K562 (cell line): Measurements from ENCODE around the gene GPR68. TPM values are rescaled to one million over a fixed set of nuclear protein-coding genes. Genes with fewer than 3 reads are reported as not detected.

Experiments used
- ARID4B ChIP-seq: sonication (generic); formaldehyde crosslinking; IDR thresholded peaks from 2 replicates; pipeline ENCODE4 v1.8.0; 2022; ENCODE audit warnings: mild to moderate bottlenecking, missing genetic modification reagents
- BRD9 ChIP-seq: fragments of 450-650 bp; IDR thresholded peaks from 2 replicates; pipeline ENCODE4 v1.6.1; 2018; ENCODE audit warnings: low read depth; ENCODE audit not compliant: partially characterized antibody
- DNMT1 ChIP-seq: fragments of 450-650 bp; IDR thresholded peaks from 2 replicates; pipeline ENCODE4 v1.6.1; 2016; ENCODE audit warnings: antibody characterized with exemption, mild to moderate bottlenecking
- GATA2 ChIP-seq: sonication (generic); formaldehyde crosslinking; IDR thresholded peaks from 2 replicates; pipeline ENCODE4 v1.4.0; 2020; ENCODE audit warnings: mild to moderate bottlenecking, missing genetic modification reagents
- HEY1 ChIP-seq: fragments of 250-450 bp; sonication (Bioruptor Pico); IDR thresholded peaks from 2 replicates; pipeline ENCODE4 v1.5.0; 2020; ENCODE audit warnings: mild to moderate bottlenecking, moderate library complexity, borderline replicate concordance
- HIVEP1 ChIP-seq: fragments of 250-450 bp; sonication (Bioruptor Pico); IDR thresholded peaks from 2 replicates; pipeline ENCODE4 v1.4.0; 2020; ENCODE audit warnings: mild to moderate bottlenecking
- KDM4B ChIP-seq, 2 experiments: fragments of 450-650 bp in 1 of 2; sonication (generic) in 1 of 2; IDR thresholded peaks; 2 replicates each; pipeline ENCODE4 v1.6.1; 2016 to 2017; ENCODE audit warnings: borderline replicate concordance in 2 of 2, antibody characterized with exemption in 1 of 2, low read depth in 1 of 2, mild to moderate bottlenecking in 1 of 2
- MCM5 ChIP-seq: fragments of 450-650 bp; IDR thresholded peaks from 2 replicates; pipeline ENCODE4 v1.6.1; 2016; ENCODE audit warnings: low read depth
- NEUROD1 ChIP-seq: fragments of 150-350 bp; IDR thresholded peaks from 2 replicates; pipeline ENCODE4 v1.6.1; 2014; ENCODE audit warnings: borderline replicate concordance, low read length, low read depth; ENCODE audit not compliant: partially characterized antibody
- PML ChIP-seq: IDR thresholded peaks from 2 replicates; pipeline ENCODE4 v1.6.1; 2012; ENCODE audit warnings: low read length, inconsistent platforms
- POLR2B ChIP-seq: fragments of 450-650 bp; IDR thresholded peaks from 2 replicates; pipeline ENCODE4 v1.6.1; 2018; ENCODE audit warnings: low read depth; ENCODE audit not compliant: partially characterized antibody
- RBM34 ChIP-seq: fragments of 200-400 bp; formaldehyde crosslinking; IDR thresholded peaks from 2 replicates; pipeline ENCODE4 v1.6.1; 2018; ENCODE audit warnings: low read length, borderline replicate concordance; ENCODE audit not compliant: insufficient read depth
- SMARCA4 ChIP-seq: fragments of 450-650 bp; IDR thresholded peaks from 2 replicates; pipeline ENCODE4 v1.6.1; 2016
- SRSF1 ChIP-seq: fragments of 200-400 bp; formaldehyde crosslinking; IDR thresholded peaks from 2 replicates; pipeline ENCODE4 v1.6.1; 2017; ENCODE audit warnings: mild to moderate bottlenecking, low read depth, low read length, moderate library complexity
- ZBTB12 ChIP-seq: fragments of 250-450 bp; sonication (Bioruptor Pico); IDR thresholded peaks from 2 replicates; pipeline ENCODE4 v1.4.0; 2020
- ZNF655 ChIP-seq: fragments of 250-450 bp; sonication (Bioruptor Pico); IDR thresholded peaks from 2 replicates; pipeline ENCODE4 v1.5.0; 2021
- ZNF699 ChIP-seq: fragments of 250-450 bp; sonication (Bioruptor Pico); IDR thresholded peaks from 2 replicates; pipeline ENCODE4 v1.8.0; 2021; ENCODE audit warnings: mild to moderate bottlenecking, moderate library complexity; ENCODE audit not compliant: insufficient replicate concordance
- ZNF707 ChIP-seq: fragments of 250-450 bp; sonication (Bioruptor Pico); conservative IDR thresholded peaks from 2 replicates; pipeline ENCODE4 v1.8.0; 2022; ENCODE audit warnings: inconsistent platforms, mild to moderate bottlenecking, moderate library complexity
- ZNF75A ChIP-seq: fragments of 450-650 bp; formaldehyde crosslinking; IDR thresholded peaks from 2 replicates; pipeline ENCODE4 v1.4.0; 2020; ENCODE audit warnings: mild to moderate bottlenecking
- polyA plus RNA-seq, 8 experiments: library from polyadenylated mRNA; depleted of rRNA in 4 of 8; stranded (reverse) in 5 of 8; unstranded in 3 of 8; fragments of >200 nt; fragmentation: Nextera tagmentation in 2 of 8; fragmentation: Illumina TruSeq in 1 of 8; extraction: Ambion mirVana in 2 of 8; extraction: Trizol in 1 of 8; gene quantifications; 2 replicates each; pipeline versions ENCODE4 v1.2.1 to v1.2.3, GENCODE V29; 2011 to 2014; ENCODE audit warnings: inconsistent platforms in 1 of 8, missing spikeins in 1 of 8
- total RNA-seq, 7 experiments: library from RNA; depleted of rRNA in 6 of 7; stranded (reverse); fragments of >200 nt in 6 of 7; fragmentation: Illumina TruSeq in 2 of 7; extraction: Trizol in 2 of 7; gene quantifications; 2 replicates each; pipeline versions ENCODE4 v1.2.1 to v1.2.3, GENCODE V29; 2011 to 2021; ENCODE audit warnings: low replicate concordance in 1 of 7
- TF ChIP-seq, protein P1 (sequence below): fragments of 450-650 bp; formaldehyde crosslinking; conservative IDR thresholded peaks from 2 replicates; pipeline ENCODE4 v1.4.0; 2022; ENCODE audit warnings: mild to moderate bottlenecking, missing genetic modification characterization

The GPR68 gene
- total and polyA plus RNA-seq, 9 of the 15 experiments (the other 6 are each of a cell fraction or from before 2014, with no cell fraction given): 0.41 to 9.4 (median 3.7) TPM

DNA sequence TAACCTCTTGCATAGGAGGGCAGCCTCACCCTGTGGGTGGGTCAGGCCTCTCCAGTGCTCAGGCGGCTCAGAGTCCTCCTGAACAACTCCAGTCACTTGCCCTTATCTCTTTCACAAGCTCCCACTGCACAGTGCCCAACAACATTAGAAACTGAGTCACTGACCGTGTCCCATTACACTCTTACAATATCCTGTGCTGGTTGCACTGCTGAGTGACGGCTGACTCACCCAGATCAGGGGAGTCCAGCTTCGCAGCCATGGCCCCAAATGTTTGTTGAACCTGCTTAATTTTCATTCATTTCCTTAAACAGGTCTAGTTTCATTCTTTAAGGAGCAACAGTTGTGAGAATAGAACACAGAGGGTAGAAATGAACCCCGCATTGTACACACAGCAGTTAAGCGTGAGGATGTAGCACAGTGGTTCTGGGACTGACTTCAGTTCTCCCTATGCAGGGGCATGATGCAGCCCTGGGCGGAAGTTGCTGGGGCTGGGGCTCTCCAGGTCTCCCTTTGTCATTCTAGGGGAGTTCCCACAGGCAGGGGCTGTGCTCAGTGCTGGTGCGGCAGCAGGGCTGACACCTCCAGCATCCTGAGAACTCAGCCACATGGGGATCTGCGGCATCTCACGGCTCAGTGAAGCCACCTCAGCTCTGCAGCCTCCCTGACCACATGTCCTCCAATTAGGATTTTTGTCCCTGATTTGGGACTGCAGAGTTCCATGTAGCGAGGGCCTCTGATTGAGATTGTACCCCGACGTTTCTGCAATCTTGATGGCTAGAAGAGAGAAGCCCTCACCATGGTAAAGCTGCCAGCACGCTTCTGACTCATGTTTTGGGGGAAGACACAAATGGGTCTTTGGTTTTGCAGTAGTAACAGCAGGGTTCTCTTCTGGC, 16.1 kb downstream of the GPR68 start (continued):
- TF ChIP-seq GATA2 (CRISPR knock-in tag): no peak
- TF ChIP-seq, protein P1, sequence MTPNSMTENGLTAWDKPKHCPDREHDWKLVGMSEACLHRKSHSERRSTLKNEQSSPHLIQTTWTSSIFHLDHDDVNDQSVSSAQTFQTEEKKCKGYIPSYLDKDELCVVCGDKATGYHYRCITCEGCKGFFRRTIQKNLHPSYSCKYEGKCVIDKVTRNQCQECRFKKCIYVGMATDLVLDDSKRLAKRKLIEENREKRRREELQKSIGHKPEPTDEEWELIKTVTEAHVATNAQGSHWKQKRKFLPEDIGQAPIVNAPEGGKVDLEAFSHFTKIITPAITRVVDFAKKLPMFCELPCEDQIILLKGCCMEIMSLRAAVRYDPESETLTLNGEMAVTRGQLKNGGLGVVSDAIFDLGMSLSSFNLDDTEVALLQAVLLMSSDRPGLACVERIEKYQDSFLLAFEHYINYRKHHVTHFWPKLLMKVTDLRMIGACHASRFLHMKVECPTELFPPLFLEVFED (CRISPR knock-in tag): no peak
- TF ChIP-seq DNMT1: no peak
- TF ChIP-seq SRSF1: no peak
- TF ChIP-seq ZNF699 (CRISPR knock-in tag): no peak
- TF ChIP-seq ARID4B (CRISPR knock-in tag): no peak
- no peak for TF ChIP-seq MCM5
- TF ChIP-seq BRD9: no peak
- no peak for TF ChIP-seq HEY1 (CRISPR knock-in tag)
- no peak for TF ChIP-seq RBM34
- no peak for TF ChIP-seq PML
- TF ChIP-seq NEUROD1: no peak
- TF ChIP-seq ZNF655: no peak
- TF ChIP-seq HIVEP1 (CRISPR knock-in tag): no peak
- no peak for TF ChIP-seq ZNF75A (CRISPR knock-in tag)
- TF ChIP-seq SMARCA4: peak; percentile 47; the same call in 1 of the 2 replicates
- no peak for TF ChIP-seq POLR2B
- no peak for TF ChIP-seq ZNF707 (CRISPR knock-in tag)
- TF ChIP-seq KDM4B (IDR thresholded peaks at IDR 0.05; ENCODE audit: borderline replicate concordance in 2 of 2, low read depth in 1 of 2): no peak
- no peak for TF ChIP-seq ZBTB12 (CRISPR knock-in tag)
